Endothelial cell of umbilical vein (primary cell): ENCODE data around the gene TMEM40. TPM values are rescaled to one million over a fixed set of nuclear protein-coding genes. Genes with fewer than 3 reads are reported as not detected.

ENCODE experiments used
- BruUV-seq: library from RNA; stranded (reverse); fragments of 400-500 nt; replicated peaks from 2 replicates; lab custom pipeline; 2021; lab: Mats Ljungman, UMichigan
- CTCF ChIA-PET: fragments of 300-600, 350-600 bp; sonication (Branson Sonifier 250); formaldehyde crosslinking; loops from one replicate; lab custom pipeline; 2021; ENCODE audit warnings: antibody characterized with exemption, inconsistent platforms; lab: Charles Lee
- POLR2A ChIA-PET: fragments of 300-600, 350-600 bp; sonication (Branson Sonifier 250); formaldehyde crosslinking; loops from one replicate; lab custom pipeline; 2021; ENCODE audit warnings: antibody characterized with exemption, inconsistent platforms; lab: Charles Lee
- DNase-seq: peaks from one replicate; pipeline ENCODE4 v3.0.0-alpha.2; 2011; ENCODE audit warnings: low read depth, low spot score
- FAIRE-seq: peaks from 2 replicates; lab custom pipeline; 2011; peaks lifted over from hg19 to GRCh38; lab: Jason Lieb, UNC
- H2AFZ ChIP-seq: 2 replicates; pipeline ENCODE4 v1.6.0; 2012; ENCODE audit warnings: low read depth, low read length, control low read depth, inconsistent platforms
- H3K27ac ChIP-seq: 2 replicates; pipeline ENCODE4 v1.5.1; 2011; ENCODE audit warnings: low read depth, mild to moderate bottlenecking, control low read depth, low read length, moderate library complexity; ENCODE audit not compliant: insufficient read depth
- H3K27me3 ChIP-seq, 2 experiments: 2 replicates each; pipeline versions ENCODE4 v1.6.0 to v1.6.1; 2011; ENCODE audit warnings: low read length in 2 of 2, mixed read lengths in 1 of 2; ENCODE audit not compliant: control insufficient read depth in 2 of 2, insufficient read depth in 2 of 2
- H3K36me3 ChIP-seq, 2 experiments: 2 replicates in 1 of 2; 3 replicates in 1 of 2; pipeline ENCODE4 v1.5.1; 2011; ENCODE audit warnings: low read length in 2 of 2, mild to moderate bottlenecking in 1 of 2, moderate library complexity in 1 of 2; ENCODE audit not compliant: control insufficient read depth in 2 of 2, insufficient read depth in 2 of 2; ENCODE audit errors: extremely low read depth in 1 of 2
- H3K4me1 ChIP-seq: 3 replicates; pipeline ENCODE4 v1.5.1; 2011; ENCODE audit warnings: mild to moderate bottlenecking, low read length; ENCODE audit not compliant: control insufficient read depth, insufficient read depth; ENCODE audit errors: extremely low read depth
- H3K4me2 ChIP-seq: 2 replicates; pipeline ENCODE4 v1.6.1; 2011; ENCODE audit warnings: low read length, control low read depth, mixed read lengths; ENCODE audit not compliant: insufficient read depth
- H3K4me3 ChIP-seq, 3 experiments: fragments of 200-600 bp in 1 of 3; sonication (generic), shearing (Covaris generic) in 1 of 3; replicated peaks in 1 of 3; 2 replicates each; pipeline ENCODE4 v1.5.1; 2011 to 2016; ENCODE audit warnings: control low read depth in 3 of 3, low read length in 3 of 3, mild to moderate bottlenecking in 2 of 3, inconsistent platforms in 1 of 3, low read depth in 1 of 3, moderate library complexity in 1 of 3; ENCODE audit not compliant: insufficient read depth in 1 of 3
- H3K79me2 ChIP-seq: 2 replicates; pipeline ENCODE4 v1.6.0; 2012; ENCODE audit warnings: low read length, inconsistent platforms; ENCODE audit not compliant: control insufficient read depth, insufficient read depth
- H3K9ac ChIP-seq: replicated peaks from 2 replicates; pipeline ENCODE3; 2011; ENCODE audit warnings: low read length, control low read depth; ENCODE audit not compliant: insufficient read depth; ENCODE audit errors: extremely low read depth
- H3K9me1 ChIP-seq: replicated peaks from 3 replicates; pipeline ENCODE4 v1.6.0; 2011; ENCODE audit warnings: mild to moderate bottlenecking, low read length; ENCODE audit not compliant: control insufficient read depth, insufficient read depth; ENCODE audit errors: extremely low read depth
- H3K9me3 ChIP-seq: replicated peaks from 2 replicates; pipeline ENCODE4 v1.5.1; 2012; ENCODE audit warnings: low read length, inconsistent platforms; ENCODE audit not compliant: control insufficient read depth, insufficient read depth
- H4K20me1 ChIP-seq: replicated peaks from 2 replicates; pipeline ENCODE3; 2011; ENCODE audit warnings: mild to moderate bottlenecking, low read length; ENCODE audit not compliant: control insufficient read depth, insufficient read depth; ENCODE audit errors: extremely low read depth
- CTCF ChIP-seq, 2 donors: IDR thresholded peaks; 1 replicate in 1 of 2; 2 replicates in 1 of 2; pipeline ENCODE4 v1.5.1; 2011; ENCODE audit warnings: low read length in 2 of 2, mild to moderate bottlenecking in 2 of 2, moderate library complexity in 2 of 2, control low read depth in 1 of 2, inconsistent platforms in 1 of 2, low read depth in 1 of 2; ENCODE audit not compliant: insufficient read depth in 1 of 2; ENCODE audit errors: extremely low read depth in 1 of 2
- EZH2 ChIP-seq: IDR thresholded peaks from 2 replicates; pipeline ENCODE4 v1.6.1; 2012; ENCODE audit warnings: borderline replicate concordance, low read depth, mild to moderate bottlenecking, moderate library complexity, low read length, inconsistent platforms; ENCODE audit not compliant: severe bottlenecking
- FOS ChIP-seq: IDR thresholded peaks from 2 replicates; pipeline ENCODE4 v1.6.1; 2011; ENCODE audit warnings: mild to moderate bottlenecking, low read length, moderate library complexity, borderline replicate concordance; ENCODE audit not compliant: insufficient read depth
- GATA2 ChIP-seq: IDR thresholded peaks from 2 replicates; pipeline ENCODE4 v1.7.0; 2011; ENCODE audit warnings: low read depth, mild to moderate bottlenecking, moderate library complexity, mixed read lengths, low read length; ENCODE audit not compliant: insufficient read length, insufficient read depth
- JUN ChIP-seq: IDR thresholded peaks from 2 replicates; pipeline ENCODE4 v1.6.1; 2011; ENCODE audit warnings: borderline replicate concordance, low read depth; ENCODE audit not compliant: insufficient read length, insufficient read depth
- MYC ChIP-seq: IDR thresholded peaks from one replicate; pipeline ENCODE4 v1.6.1; 2011; ENCODE audit warnings: mild to moderate bottlenecking, low read depth, low read length
- POLR2A ChIP-seq: IDR thresholded peaks from 2 replicates; pipeline ENCODE4 v1.6.1; 2012; ENCODE audit warnings: low read depth, mild to moderate bottlenecking, control low read depth, low read length
- POLR2AphosphoS5 ChIP-seq: IDR thresholded peaks from 2 replicates; pipeline ENCODE4 v1.6.1; 2012; ENCODE audit warnings: low read depth, mild to moderate bottlenecking, control low read depth, low read length, moderate library complexity; ENCODE audit not compliant: insufficient read depth
- dilution Hi-C: fragments of 300-500 bp; cut with MboI; formaldehyde crosslinking; loops from one replicate; pipeline ENCODE4 v1.15.0; 2019; ENCODE audit warnings: low sequenced_read_pairs; ENCODE audit not compliant: extremely low pct_ligation_motif_present
- intact Hi-C: fragments of 100-400 bp; cut with micrococcal nuclease; formaldehyde crosslinking; loops from one replicate; pipeline ENCODE4 v1.10.0; 2022
- polyA plus RNA-seq, 4 experiments: library from polyadenylated mRNA; depleted of rRNA in 3 of 4; stranded (reverse) in 3 of 4; unstranded in 1 of 4; fragments of >200 nt; gene quantifications; 2 replicates each; pipeline versions ENCODE4 v1.2.1 to v1.2.3, GENCODE V29; 2011 to 2012; ENCODE audit warnings: missing spikeins in 1 of 4
- total RNA-seq: library from RNA; stranded (reverse); gene quantifications from 2 replicates; pipeline ENCODE4 v1.2.3, GENCODE V29; 2021
- TF ChIP-seq, protein P1 (sequence below): IDR thresholded peaks from 2 replicates; pipeline ENCODE4 v1.6.1; 2011; ENCODE audit not compliant: insufficient read depth, insufficient read length

Gene TMEM40
- total and polyA plus RNA-seq, 2 donors (not counting 3 experiments of a cell fraction or from before 2014, with no cell fraction given): not detected

DNA sequence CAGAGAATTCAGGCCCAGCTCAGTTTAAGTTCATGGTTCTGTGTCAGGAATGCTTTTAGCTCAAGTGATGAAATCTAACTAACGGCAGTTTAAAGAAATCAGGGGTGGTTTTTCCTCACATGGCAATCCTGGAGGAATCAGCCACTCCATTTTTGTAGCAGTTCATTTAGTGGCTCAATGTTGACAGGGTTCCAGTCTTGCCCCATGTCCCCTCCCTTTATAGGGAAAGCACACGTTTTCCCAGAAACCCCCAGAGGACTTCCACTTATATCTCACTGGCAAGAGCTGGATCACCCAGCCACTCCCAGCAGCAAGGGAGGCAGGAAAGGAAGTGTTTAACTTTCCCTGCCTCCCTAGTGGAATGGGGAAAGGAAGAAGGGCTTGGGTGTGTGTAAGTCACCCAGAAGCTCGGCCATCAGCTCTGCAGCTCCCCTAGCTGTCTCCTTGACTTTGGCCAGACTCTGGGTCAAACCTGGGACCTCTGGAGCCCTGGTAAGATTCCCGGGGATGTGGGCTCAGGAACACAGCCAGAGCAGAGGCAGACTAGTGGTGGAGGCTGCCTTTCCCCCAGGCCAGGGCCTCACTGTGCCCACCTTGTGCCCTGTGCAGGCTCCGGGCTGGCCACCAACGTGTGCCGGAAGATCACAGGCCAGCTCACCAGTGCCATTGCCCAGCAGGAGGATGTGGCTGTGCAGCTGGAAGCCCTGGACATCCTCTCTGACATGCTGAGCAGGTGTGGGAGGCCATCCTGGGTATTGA is 48.7 kb upstream of the TMEM40 start:
- no TSS peak for BruUV-seq
- Histone ChIP-seq H3K9me3 (no peaks in the 10 kb centered on the region), H3K27me3 (no peaks in the 10 kb centered on the region), H3K79me2 (no peaks in the 10 kb centered on the region), H3K36me3 (no peaks in the 10 kb centered on the region), H3K4me3 (no peak overlapping the region), H3K9ac (no peak overlapping the region), H3K4me2 (no peak overlapping the region), H3K4me1 (peaks cover 8% of the 10 kb centered on the region), H3K9me1 (no peaks in the 10 kb centered on the region), H3K27ac (no peak overlapping the region), H2AFZ (no peak overlapping the region), H4K20me1 (no peaks in the 10 kb centered on the region)
- intact Hi-C loops (no loop called here), dilution Hi-C loops (no loop called here)
- no peak for FAIRE-seq
- no peak for DNase-seq
- ChIA-PET POLR2A (interaction anchor here (1.2 kb wide), 1 partner anchor 9 kb away, joined by 3 read pairs; no protein-coding TSS in a partner anchor), CTCF (interaction anchor here (1.2 to 1.8 kb wide), 3 partner anchors 9 to 33 kb away, joined by 3 to 4 read pairs (median 3); partner anchors contain the start of gene RPL32)
- TF ChIP-seq GATA2 (no peak), FOS (no peak), POLR2AphosphoS5 (no peak), JUN (no peak), EZH2 (no peak), CTCF (IDR thresholded peaks at IDR 0.05; ENCODE audit: extremely low read depth in 1 of 2, insufficient read depth in 1 of 2, low read depth in 1 of 2, low read length in 2 of 2) (no peak), POLR2A (no peak), MYC (no peak)
- TF ChIP-seq, protein P1, sequence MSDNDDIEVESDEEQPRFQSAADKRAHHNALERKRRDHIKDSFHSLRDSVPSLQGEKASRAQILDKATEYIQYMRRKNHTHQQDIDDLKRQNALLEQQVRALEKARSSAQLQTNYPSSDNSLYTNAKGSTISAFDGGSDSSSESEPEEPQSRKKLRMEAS: no peak
